GM12878 (cell line): ENCODE results near the gene ABRACL. TPM values are rescaled to one million over a fixed set of nuclear protein-coding genes. Genes with fewer than 3 reads are reported as not detected.
A peak's percentile ranks its signal among the peaks of the same experiment; 100 is the strongest.

ENCODE experiments used
- HDAC2 ChIP-seq: fragments of 200-600 bp; sonication (generic); IDR thresholded peaks from 2 replicates; pipeline ENCODE4 v1.6.1; 2017
- JUNB ChIP-seq: IDR thresholded peaks from 2 replicates; pipeline ENCODE4 v1.6.1; 2016; ENCODE audit warnings: antibody characterized with exemption, mild to moderate bottlenecking
- NFXL1 ChIP-seq: fragments of 450-650 bp; IDR thresholded peaks from 2 replicates; pipeline ENCODE4 v1.6.1; 2017; ENCODE audit warnings: antibody characterized with exemption, mild to moderate bottlenecking, borderline replicate concordance
- NR2F1 ChIP-seq: fragments of 450-650 bp; conservative IDR thresholded peaks from 2 replicates; pipeline ENCODE4 v1.6.1; 2017; ENCODE audit warnings: mild to moderate bottlenecking
- PBX3 ChIP-seq: IDR thresholded peaks from 2 replicates; pipeline ENCODE4 v1.6.1; 2011; ENCODE audit warnings: mild to moderate bottlenecking, low read depth, low read length, moderate library complexity; ENCODE audit not compliant: insufficient replicate concordance
- RAD21 ChIP-seq: IDR thresholded peaks from 2 replicates; pipeline ENCODE4 v1.6.1; 2011; ENCODE audit warnings: mild to moderate bottlenecking, low read depth, low read length, moderate library complexity; ENCODE audit not compliant: insufficient read depth
- RAD51 ChIP-seq: fragments of 450-650 bp; IDR thresholded peaks from 2 replicates; pipeline ENCODE4 v1.6.1; 2016; ENCODE audit warnings: moderate library complexity, mild to moderate bottlenecking, inconsistent platforms
- REST ChIP-seq: IDR thresholded peaks from 2 replicates; pipeline ENCODE4 v1.6.1; 2012; ENCODE audit warnings: mild to moderate bottlenecking, low read depth, low read length
- SPI1 ChIP-seq: IDR thresholded peaks from 2 replicates; pipeline ENCODE4 v1.6.1; 2011; ENCODE audit warnings: low read depth, mild to moderate bottlenecking, low read length, moderate library complexity, borderline replicate concordance; ENCODE audit not compliant: insufficient read depth
- SRF ChIP-seq, 2 experiments: IDR thresholded peaks; 2 replicates each; pipeline ENCODE4 v1.6.1; 2011; ENCODE audit warnings: low read depth in 2 of 2, low read length in 2 of 2, mild to moderate bottlenecking in 1 of 2, moderate library complexity in 1 of 2
- STAT3 ChIP-seq: IDR thresholded peaks from 2 replicates; pipeline ENCODE4 v1.6.1; 2011; ENCODE audit warnings: low read depth, low read length, improper control_type of control experiment
- TAF1 ChIP-seq: IDR thresholded peaks from 2 replicates; pipeline ENCODE4 v1.6.1; 2011; ENCODE audit warnings: mild to moderate bottlenecking, low read depth, low read length, borderline replicate concordance
- TCF3 ChIP-seq: IDR thresholded peaks from 2 replicates; pipeline ENCODE4 v1.6.1; 2012; ENCODE audit warnings: low read depth, mild to moderate bottlenecking, low read length, borderline replicate concordance; ENCODE audit not compliant: insufficient read depth
- WRNIP1 ChIP-seq: IDR thresholded peaks from 2 replicates; pipeline ENCODE4 v1.6.1; 2011; ENCODE audit warnings: low read depth, low read length, improper control_type of control experiment, borderline replicate concordance
- ZSCAN29 ChIP-seq: fragments of 450-650 bp; IDR thresholded peaks from 2 replicates; pipeline ENCODE4 v1.6.1; 2017; ENCODE audit warnings: mild to moderate bottlenecking, moderate library complexity
- polyA plus RNA-seq, 11 experiments: library from polyadenylated mRNA; depleted of rRNA in 4 of 11; unstranded in 6 of 11; stranded (reverse) in 5 of 11; fragments of >200 nt; fragmentation: Nextera tagmentation in 4 of 11; fragmentation: Illumina TruSeq in 1 of 11; extraction: Ambion mirVana in 4 of 11; extraction: Trizol in 1 of 11; gene quantifications; 1 replicate in 1 of 11; 2 replicates in 10 of 11; pipeline versions ENCODE4 v1.2.1 to v1.2.3, GENCODE V29; 2011 to 2016; ENCODE audit warnings: inconsistent platforms in 2 of 11, missing spikeins in 2 of 11, low read depth in 1 of 11
- total RNA-seq, 4 experiments: library from RNA; depleted of rRNA in 3 of 4; stranded (reverse); fragments of >200 nt in 3 of 4; fragmentation: Illumina TruSeq in 1 of 4; extraction: Trizol in 1 of 4; gene quantifications; 2 replicates each; pipeline versions ENCODE4 v1.2.1 to v1.2.3, GENCODE V29; 2013 to 2021
- TF ChIP-seq, protein P1 (sequence below): fragments of 450-650 bp; IDR thresholded peaks from 2 replicates; pipeline ENCODE4 v1.6.1; 2017; ENCODE audit warnings: low read depth, mild to moderate bottlenecking, moderate library complexity
- TF ChIP-seq, protein P2 (sequence below): fragments of 450-650 bp; IDR thresholded peaks from 2 replicates; pipeline ENCODE4 v1.6.1; 2017; ENCODE audit warnings: mild to moderate bottlenecking
- TF ChIP-seq, protein P3 (sequence below), 3 experiments: IDR thresholded peaks in 2 of 3; conservative IDR thresholded peaks in 1 of 3; 2 replicates each; pipeline ENCODE4 v1.5.1; 2011; ENCODE audit warnings: low read depth in 3 of 3, low read length in 3 of 3, mild to moderate bottlenecking in 3 of 3, control low read depth in 2 of 3, moderate library complexity in 2 of 3, inconsistent platforms in 1 of 3, mixed read lengths in 1 of 3; ENCODE audit not compliant: control insufficient read depth in 2 of 3, insufficient read depth in 1 of 3; ENCODE audit errors: extremely low read depth in 1 of 3

Gene ABRACL
- total and polyA plus RNA-seq, 10 of the 15 experiments (the other 5 are each of a cell fraction or from before 2014, with no cell fraction given), result 111 to 647 (median 192) TPM

- 0 out of 2 replicates have a peak, but pooled peaks have one; percentile 51 for TF ChIP-seq HDAC2
- TF ChIP-seq, protein P1, sequence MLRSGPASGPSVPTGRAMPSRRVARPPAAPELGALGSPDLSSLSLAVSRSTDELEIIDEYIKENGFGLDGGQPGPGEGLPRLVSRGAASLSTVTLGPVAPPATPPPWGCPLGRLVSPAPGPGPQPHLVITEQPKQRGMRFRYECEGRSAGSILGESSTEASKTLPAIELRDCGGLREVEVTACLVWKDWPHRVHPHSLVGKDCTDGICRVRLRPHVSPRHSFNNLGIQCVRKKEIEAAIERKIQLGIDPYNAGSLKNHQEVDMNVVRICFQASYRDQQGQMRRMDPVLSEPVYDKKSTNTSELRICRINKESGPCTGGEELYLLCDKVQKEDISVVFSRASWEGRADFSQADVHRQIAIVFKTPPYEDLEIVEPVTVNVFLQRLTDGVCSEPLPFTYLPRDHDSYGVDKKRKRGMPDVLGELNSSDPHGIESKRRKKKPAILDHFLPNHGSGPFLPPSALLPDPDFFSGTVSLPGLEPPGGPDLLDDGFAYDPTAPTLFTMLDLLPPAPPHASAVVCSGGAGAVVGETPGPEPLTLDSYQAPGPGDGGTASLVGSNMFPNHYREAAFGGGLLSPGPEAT, result no peak; the same call in 1 of the 2 replicates
- TF ChIP-seq ZSCAN29, result no peak
- TF ChIP-seq RAD51, result no peak
- no peak for TF ChIP-seq JUNB
- TF ChIP-seq TAF1, result peak; percentile 92
- peak; percentile 44; the same call in 1 of the 2 replicates for TF ChIP-seq NR2F1
- TF ChIP-seq, protein P2, sequence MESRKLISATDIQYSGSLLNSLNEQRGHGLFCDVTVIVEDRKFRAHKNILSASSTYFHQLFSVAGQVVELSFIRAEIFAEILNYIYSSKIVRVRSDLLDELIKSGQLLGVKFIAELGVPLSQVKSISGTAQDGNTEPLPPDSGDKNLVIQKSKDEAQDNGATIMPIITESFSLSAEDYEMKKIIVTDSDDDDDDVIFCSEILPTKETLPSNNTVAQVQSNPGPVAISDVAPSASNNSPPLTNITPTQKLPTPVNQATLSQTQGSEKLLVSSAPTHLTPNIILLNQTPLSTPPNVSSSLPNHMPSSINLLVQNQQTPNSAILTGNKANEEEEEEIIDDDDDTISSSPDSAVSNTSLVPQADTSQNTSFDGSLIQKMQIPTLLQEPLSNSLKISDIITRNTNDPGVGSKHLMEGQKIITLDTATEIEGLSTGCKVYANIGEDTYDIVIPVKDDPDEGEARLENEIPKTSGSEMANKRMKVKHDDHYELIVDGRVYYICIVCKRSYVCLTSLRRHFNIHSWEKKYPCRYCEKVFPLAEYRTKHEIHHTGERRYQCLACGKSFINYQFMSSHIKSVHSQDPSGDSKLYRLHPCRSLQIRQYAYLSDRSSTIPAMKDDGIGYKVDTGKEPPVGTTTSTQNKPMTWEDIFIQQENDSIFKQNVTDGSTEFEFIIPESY, result no peak
- TF ChIP-seq TCF3, result no peak
- no peak for TF ChIP-seq PBX3
- no peak for TF ChIP-seq REST
- TF ChIP-seq RAD21, result peak; percentile 68
- TF ChIP-seq SRF (IDR thresholded peaks at IDR 0.05; ENCODE audit: low read depth in 2 of 2, low read length in 2 of 2), result no peak
- TF ChIP-seq, protein P3, sequence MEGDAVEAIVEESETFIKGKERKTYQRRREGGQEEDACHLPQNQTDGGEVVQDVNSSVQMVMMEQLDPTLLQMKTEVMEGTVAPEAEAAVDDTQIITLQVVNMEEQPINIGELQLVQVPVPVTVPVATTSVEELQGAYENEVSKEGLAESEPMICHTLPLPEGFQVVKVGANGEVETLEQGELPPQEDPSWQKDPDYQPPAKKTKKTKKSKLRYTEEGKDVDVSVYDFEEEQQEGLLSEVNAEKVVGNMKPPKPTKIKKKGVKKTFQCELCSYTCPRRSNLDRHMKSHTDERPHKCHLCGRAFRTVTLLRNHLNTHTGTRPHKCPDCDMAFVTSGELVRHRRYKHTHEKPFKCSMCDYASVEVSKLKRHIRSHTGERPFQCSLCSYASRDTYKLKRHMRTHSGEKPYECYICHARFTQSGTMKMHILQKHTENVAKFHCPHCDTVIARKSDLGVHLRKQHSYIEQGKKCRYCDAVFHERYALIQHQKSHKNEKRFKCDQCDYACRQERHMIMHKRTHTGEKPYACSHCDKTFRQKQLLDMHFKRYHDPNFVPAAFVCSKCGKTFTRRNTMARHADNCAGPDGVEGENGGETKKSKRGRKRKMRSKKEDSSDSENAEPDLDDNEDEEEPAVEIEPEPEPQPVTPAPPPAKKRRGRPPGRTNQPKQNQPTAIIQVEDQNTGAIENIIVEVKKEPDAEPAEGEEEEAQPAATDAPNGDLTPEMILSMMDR (IDR thresholded peaks at IDR 0.05 in 2 of 3, conservative IDR thresholded peaks at IDR 0.05 in 1 of 3; ENCODE audit: control insufficient read depth in 2 of 3, extremely low read depth in 1 of 3, insufficient read depth in 1 of 3, low read depth in 3 of 3, low read length in 3 of 3), result peak; percentile 83 to 93 (median 90)
- TF ChIP-seq NFXL1, result 0 out of 2 replicates have a peak, but pooled peaks have one; percentile 50
- no peak for TF ChIP-seq SPI1
- TF ChIP-seq WRNIP1, result no peak
- no peak for TF ChIP-seq STAT3
Measured at GRCh38 chr6:138987643-138988468, 40.7 kb upstream of the ABRACL start, which contains the start of gene REPS1 (continued).
